ENCODE results near the gene TMEM132D.

TMEM132D gene

GRCh38 chr12:129467726-129468125 lies 436.1 kb downstream of the TMEM132D start:
- H3K36me3 Mint-ChIP-seq (ENCODE audit: low read depth), result no peaks in the 10 kb centered on the region
- H3K9me3 Mint-ChIP-seq, result peaks cover 5% of the 10 kb centered on the region
- H3K4me3 Mint-ChIP-seq, result no peak overlapping the region
- TF ChIP-seq CTCF (IDR thresholded peaks at IDR 0.05), result no peak
- peaks cover 14% of the 10 kb centered on the region for H3K4me1 Mint-ChIP-seq
- peaks cover 9% of the 10 kb centered on the region for H3K27me3 Mint-ChIP-seq (ENCODE audit: low read depth, poor library complexity)
- DNase-seq, result no peak
- H3K27ac Mint-ChIP-seq, result no peak overlapping the region

- TF ChIP-seq CTCF (IDR thresholded peaks at IDR 0.05), result no peak
- Mint-ChIP-seq H3K27me3 (ENCODE audit: low read depth, poor library complexity) (peaks cover 9% of the 10 kb centered on the region), H3K27ac (no peak overlapping the region), H3K4me1 (peaks cover 14% of the 10 kb centered on the region), H3K36me3 (ENCODE audit: low read depth) (no peaks in the 10 kb centered on the region), H3K4me3 (no peak overlapping the region), H3K9me3 (peaks cover 5% of the 10 kb centered on the region)
- DNase-seq, result no peak
These were observed 436.5 kb downstream of the TMEM132D start for GRCh38 chr12:129467289-129467688.

- peaks cover 14% of the 10 kb centered on the region for H3K4me1 Mint-ChIP-seq
- no peak for TF ChIP-seq CTCF (IDR thresholded peaks at IDR 0.05)
- DNase-seq, result no peak
- peak overlapping the region; percentile 38 for H3K27ac Mint-ChIP-seq
- H3K36me3 Mint-ChIP-seq (ENCODE audit: low read depth), result no peaks in the 10 kb centered on the region
- H3K4me3 Mint-ChIP-seq, result no peak overlapping the region
- peaks cover 5% of the 10 kb centered on the region for H3K9me3 Mint-ChIP-seq
- H3K27me3 Mint-ChIP-seq (ENCODE audit: low read depth, poor library complexity), result peaks cover 7% of the 10 kb centered on the region
These were observed 437.3 kb downstream of the TMEM132D start for GRCh38 chr12:129466499-129466898.

GRCh38 chr12:129459886-129460285 lies 443.9 kb downstream of the TMEM132D start:
- Mint-ChIP-seq H3K4me1 (no peaks in the 10 kb centered on the region), H3K27me3 (ENCODE audit: low read depth, poor library complexity) (no peaks in the 10 kb centered on the region), H3K27ac (no peak overlapping the region), H3K4me3 (no peak overlapping the region), H3K9me3 (peaks cover 1% of the 10 kb centered on the region), H3K36me3 (ENCODE audit: low read depth) (no peaks in the 10 kb centered on the region)
- TF ChIP-seq CTCF (IDR thresholded peaks at IDR 0.05), result no peak
- DNase-seq, result no peak

GRCh38 chr12:129446696-129447095 lies 457.1 kb downstream of the TMEM132D start:
- H3K4me1 Mint-ChIP-seq, result no peaks in the 10 kb centered on the region
- no peak for TF ChIP-seq CTCF (IDR thresholded peaks at IDR 0.05)
- no peak overlapping the region for H3K4me3 Mint-ChIP-seq
- no peaks in the 10 kb centered on the region for H3K9me3 Mint-ChIP-seq
- no peak overlapping the region for H3K27ac Mint-ChIP-seq
- no peak for DNase-seq
- peaks cover 26% of the 10 kb centered on the region for H3K27me3 Mint-ChIP-seq (ENCODE audit: low read depth, poor library complexity)
- H3K36me3 Mint-ChIP-seq (ENCODE audit: low read depth), result no peaks in the 10 kb centered on the region

GRCh38 chr12:129440278-129440677 lies 463.5 kb downstream of the TMEM132D start:
- Mint-ChIP-seq H3K36me3 (ENCODE audit: low read depth) (no peaks in the 10 kb centered on the region), H3K27ac (no peak overlapping the region), H3K27me3 (ENCODE audit: low read depth, poor library complexity) (peaks cover 9% of the 10 kb centered on the region), H3K4me3 (no peak overlapping the region), H3K9me3 (no peaks in the 10 kb centered on the region), H3K4me1 (no peaks in the 10 kb centered on the region)
- TF ChIP-seq CTCF (IDR thresholded peaks at IDR 0.05), result no peak
- DNase-seq, result no peak

Data from nephron progenitor cell (in vitro differentiated cells).